SIG-M5 treated with dmso at 0.1 percent for 504 hours (cell line): ENCODE measurements around the gene HRH4.
A peak's percentile ranks its signal among the peaks of the same experiment; 100 is the strongest.

Source experiments
- DNase-seq: peaks from one replicate; lab custom pipeline; 2025; ENCODE audit not compliant: unreplicated experiment; lab: John Stamatoyannopoulos, UW

HRH4 gene

GRCh38 chr18:24462838-24463775 lies 2.7 kb downstream of the HRH4 start:
- no peak for DNase-seq

GRCh38 chr18:24465486-24465885 lies 5.0 kb downstream of the HRH4 start:
- DNase-seq, result peak; percentile 86

- no peak for DNase-seq
Observed at GRCh38 chr18:24466771-24467170, 6.3 kb downstream of the HRH4 start.

- no peak for DNase-seq
Observed at GRCh38 chr18:24470022-24470618, 9.7 kb downstream of the HRH4 start.

- no peak for DNase-seq
Observed at GRCh38 chr18:24470805-24471204, 10.4 kb downstream of the HRH4 start.

GRCh38 chr18:24472591-24472990 lies 12.2 kb downstream of the HRH4 start:
- no peak for DNase-seq

- DNase-seq, result peak; percentile 11
Observed at GRCh38 chr18:24474406-24474805, 14.0 kb downstream of the HRH4 start.

GRCh38 chr18:24475926-24476589 lies 15.6 kb downstream of the HRH4 start:
- DNase-seq, result no peak

GRCh38 chr18:24479371-24479770 lies 18.9 kb downstream of the HRH4 start:
- no peak for DNase-seq

GRCh38 chr18:24482821-24483220 lies 22.4 kb downstream of the HRH4 start:
- no peak for DNase-seq

GRCh38 chr18:24485681-24486080 lies 25.2 kb downstream of the HRH4 start:
- DNase-seq, result no peak

GRCh38 chr18:24486684-24487083 lies 26.2 kb downstream of the HRH4 start:
- DNase-seq, result no peak

- peak; percentile 80 for DNase-seq
Observed at GRCh38 chr18:24488824-24489493, 28.5 kb downstream of the HRH4 start.

- DNase-seq, result peak; percentile 50
Observed at GRCh38 chr18:24490539-24490938, 30.1 kb downstream of the HRH4 start.

- DNase-seq, result no peak
Observed at GRCh38 chr18:24491927-24492834, 31.7 kb downstream of the HRH4 start.

GRCh38 chr18:24494586-24494985 lies 34.1 kb downstream of the HRH4 start:
- no peak for DNase-seq

- DNase-seq, result no peak
Observed at GRCh38 chr18:24497031-24497754, 36.8 kb downstream of the HRH4 start.

- DNase-seq, result no peak
Observed at GRCh38 chr18:24499814-24500213, 39.4 kb downstream of the HRH4 start.

- no peak for DNase-seq
Observed at GRCh38 chr18:24500217-24500616, 39.8 kb downstream of the HRH4 start.

GRCh38 chr18:24500766-24501165 lies 40.3 kb downstream of the HRH4 start:
- DNase-seq, result no peak
